MCF 10A (cell line): ENCODE results near the gene KIF6. TPM values are rescaled to one million over a fixed set of nuclear protein-coding genes. Genes with fewer than 3 reads are reported as not detected.

Experiments used
- BruUV-seq: library from RNA; stranded (reverse); fragments of 400-500 nt; replicated peaks from 2 replicates; lab custom pipeline; 2021; lab: Mats Ljungman, UMichigan
- CTCF ChIA-PET: fragments of 300-600 bp; sonication (Branson Sonifier 250); formaldehyde crosslinking; extraction: SDS; loops from one replicate; lab custom pipeline; 2021; ENCODE audit warnings: antibody characterized with exemption, inconsistent platforms; lab: Yijun Ruan, JAX
- POLR2A ChIA-PET: fragments of 300-600, 350-650 bp; sonication (Branson Sonifier 250); formaldehyde crosslinking; extraction: SDS; loops from one replicate; lab custom pipeline; 2020; ENCODE audit warnings: antibody characterized with exemption, inconsistent platforms; lab: Yijun Ruan, JAX
- DNase-seq: peaks from one replicate; pipeline ENCODE4 v3.0.0-alpha.2; 2018; ENCODE audit not compliant: unreplicated experiment
- H3K27ac Mint-ChIP-seq: one replicate; pipeline ENCODE4 v1.8.0; 2022; ENCODE audit warnings: mild to moderate bottlenecking, low read depth, mixed read lengths; ENCODE audit not compliant: unreplicated experiment
- H3K27me3 Mint-ChIP-seq: one replicate; pipeline ENCODE4 v1.8.0; 2022; ENCODE audit warnings: mixed read lengths; ENCODE audit not compliant: insufficient read depth, unreplicated experiment
- H3K36me3 Mint-ChIP-seq: one replicate; pipeline ENCODE4 v1.8.0; 2022; ENCODE audit warnings: mild to moderate bottlenecking, moderate library complexity, mixed read lengths; ENCODE audit not compliant: insufficient read depth, unreplicated experiment
- H3K4me1 Mint-ChIP-seq: one replicate; pipeline ENCODE4 v1.8.0; 2022; ENCODE audit warnings: mixed read lengths; ENCODE audit not compliant: insufficient read depth, unreplicated experiment
- H3K4me3 Mint-ChIP-seq: one replicate; pipeline ENCODE4 v1.8.0; 2022; ENCODE audit warnings: mild to moderate bottlenecking, moderate library complexity, mixed read lengths; ENCODE audit not compliant: unreplicated experiment
- H3K9me3 Mint-ChIP-seq: one replicate; pipeline ENCODE4 v1.8.0; 2022; ENCODE audit warnings: mixed read lengths; ENCODE audit not compliant: unreplicated experiment
- intact Hi-C: fragments of 100-400 bp; cut with micrococcal nuclease; formaldehyde crosslinking; loops from 2 replicates; pipeline ENCODE4 v1.14.1; 2022
- total RNA-seq: library from RNA; stranded (reverse); gene quantifications from 2 replicates; pipeline ENCODE4 v1.2.3, GENCODE V29; 2022
- TF ChIP-seq, protein P1 (sequence below): fragments of 200-600 bp; IDR thresholded peaks from one replicate; pipeline ENCODE4 v1.8.0; 2022; ENCODE audit warnings: antibody characterized with exemption, mild to moderate bottlenecking; ENCODE audit not compliant: unreplicated experiment

Gene KIF6
- total RNA-seq, 1 experiment from 2014 or later, result 0.91 TPM

DNA sequence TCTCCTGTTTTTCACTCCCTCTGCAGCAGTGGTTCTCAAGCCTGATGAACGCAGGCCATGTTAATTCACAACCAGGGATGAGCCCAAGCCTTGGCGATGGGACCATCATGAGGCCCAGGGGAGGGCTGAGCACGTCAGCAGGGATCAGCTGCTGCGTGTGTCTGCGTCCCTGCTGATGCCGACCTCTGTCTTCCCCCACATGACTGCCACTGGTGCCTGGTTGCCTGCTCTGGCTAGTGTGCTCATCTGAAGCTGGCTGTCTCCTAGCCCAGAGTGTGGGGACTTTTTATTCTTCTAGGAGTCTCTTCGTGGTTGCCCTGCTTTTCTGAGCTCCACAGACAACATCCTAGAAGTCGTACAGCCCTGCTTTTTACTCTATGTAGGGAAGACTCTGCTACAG is 361.9 kb downstream of the KIF6 start:
- Mint-ChIP-seq H3K9me3 (no peaks in the 10 kb centered on the region), H3K27ac (no peak overlapping the region), H3K27me3 (no peaks in the 10 kb centered on the region), H3K4me3 (no peak overlapping the region), H3K36me3 (no peaks in the 10 kb centered on the region), H3K4me1 (peaks cover 14% of the 10 kb centered on the region)
- BruUV-seq, result no TSS peak
- no peak for DNase-seq
- intact Hi-C loops, result loop anchor here (5.0 kb wide), 1 partner anchor 1484 kb away; no protein-coding TSS in a partner anchor
- CTCF ChIA-PET, result interaction anchor here (0.6 to 6.4 kb wide), 15 partner anchors 13 to 1017 kb away, joined by 3 to 62 read pairs (median 4); no protein-coding TSS in a partner anchor
- TF ChIP-seq, protein P1, sequence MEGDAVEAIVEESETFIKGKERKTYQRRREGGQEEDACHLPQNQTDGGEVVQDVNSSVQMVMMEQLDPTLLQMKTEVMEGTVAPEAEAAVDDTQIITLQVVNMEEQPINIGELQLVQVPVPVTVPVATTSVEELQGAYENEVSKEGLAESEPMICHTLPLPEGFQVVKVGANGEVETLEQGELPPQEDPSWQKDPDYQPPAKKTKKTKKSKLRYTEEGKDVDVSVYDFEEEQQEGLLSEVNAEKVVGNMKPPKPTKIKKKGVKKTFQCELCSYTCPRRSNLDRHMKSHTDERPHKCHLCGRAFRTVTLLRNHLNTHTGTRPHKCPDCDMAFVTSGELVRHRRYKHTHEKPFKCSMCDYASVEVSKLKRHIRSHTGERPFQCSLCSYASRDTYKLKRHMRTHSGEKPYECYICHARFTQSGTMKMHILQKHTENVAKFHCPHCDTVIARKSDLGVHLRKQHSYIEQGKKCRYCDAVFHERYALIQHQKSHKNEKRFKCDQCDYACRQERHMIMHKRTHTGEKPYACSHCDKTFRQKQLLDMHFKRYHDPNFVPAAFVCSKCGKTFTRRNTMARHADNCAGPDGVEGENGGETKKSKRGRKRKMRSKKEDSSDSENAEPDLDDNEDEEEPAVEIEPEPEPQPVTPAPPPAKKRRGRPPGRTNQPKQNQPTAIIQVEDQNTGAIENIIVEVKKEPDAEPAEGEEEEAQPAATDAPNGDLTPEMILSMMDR, result no peak
- POLR2A ChIA-PET, result no interaction called here

DNA sequence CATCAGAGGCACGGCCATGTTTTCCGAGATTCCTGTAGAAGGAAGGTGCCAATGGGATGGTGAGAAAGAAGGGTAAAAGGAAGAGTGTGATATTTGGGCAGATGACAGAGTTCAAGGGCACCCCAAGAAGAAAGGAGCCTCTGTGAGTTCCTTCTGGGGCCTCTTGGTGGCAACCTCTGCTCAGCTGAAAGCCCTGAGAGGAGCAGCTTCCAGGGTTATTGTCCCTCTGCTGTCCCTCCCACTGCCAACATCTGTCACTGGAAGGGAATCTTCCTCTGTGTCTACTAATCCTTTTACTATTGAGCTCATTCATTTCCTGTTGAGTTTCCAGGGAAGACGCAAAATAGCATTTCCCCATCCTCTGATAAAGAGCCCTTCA is 362.7 kb downstream of the KIF6 start:
- BruUV-seq, result no TSS peak

DNA sequence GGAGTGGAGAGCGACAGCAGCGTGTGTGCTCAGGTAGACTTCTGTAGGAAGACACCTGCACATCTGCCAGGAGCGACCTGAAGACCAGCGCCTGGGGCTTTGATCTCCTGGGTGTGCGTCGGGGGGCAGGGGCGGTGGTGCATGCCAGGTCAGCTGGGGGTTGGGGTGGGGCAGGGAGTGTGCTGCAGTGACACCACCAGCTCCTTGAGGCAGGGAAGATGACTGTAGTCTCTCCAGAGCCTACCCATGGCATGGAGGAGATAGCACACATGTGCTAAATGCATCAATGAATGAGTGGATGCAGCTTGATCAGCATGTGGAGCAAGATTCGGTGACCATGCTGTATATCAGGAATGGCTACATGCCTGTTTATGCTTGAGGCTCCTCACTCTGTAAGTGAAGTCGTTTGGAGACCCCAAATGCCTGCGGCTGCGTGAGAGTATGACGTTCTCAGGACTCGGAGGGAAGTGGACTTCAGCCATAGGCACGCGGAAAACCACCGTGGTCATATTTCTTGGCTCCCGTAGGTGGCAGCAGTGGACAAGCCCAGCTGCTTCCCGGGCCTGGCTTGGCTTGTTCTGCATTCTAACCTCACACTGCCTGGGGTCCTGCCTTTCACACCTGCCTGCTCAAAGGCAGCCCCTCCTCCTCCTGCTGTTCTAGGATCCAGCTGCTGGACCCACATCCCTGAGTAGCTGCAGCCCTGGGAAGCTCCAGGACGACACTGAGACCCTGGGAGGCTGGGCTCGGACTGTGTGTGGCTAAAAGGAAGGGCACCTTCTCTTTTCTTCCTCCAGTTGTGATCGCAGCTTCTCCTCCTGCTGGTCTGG is 363.3 kb downstream of the KIF6 start:
- TF ChIP-seq, protein P1, result peak; percentile 78
- CTCF ChIA-PET, result interaction anchor here (0.6 to 6.4 kb wide), 28 partner anchors 9 to 1481 kb away, joined by 3 to 62 read pairs (median 4); no protein-coding TSS in a partner anchor
- peaks cover 14% of the 10 kb centered on the region for H3K4me1 Mint-ChIP-seq
- no peaks in the 10 kb centered on the region for H3K9me3 Mint-ChIP-seq
- H3K4me3 Mint-ChIP-seq, result no peak overlapping the region
- intact Hi-C loops, result loop anchor here (1.0 to 5.0 kb wide), 3 partner anchors 15 to 1485 kb away; no protein-coding TSS in a partner anchor
- no peak overlapping the region for H3K27ac Mint-ChIP-seq
- DNase-seq, result peak; percentile 70
- no peaks in the 10 kb centered on the region for H3K36me3 Mint-ChIP-seq
- no TSS peak for BruUV-seq
- POLR2A ChIA-PET, result no interaction called here
- no peaks in the 10 kb centered on the region for H3K27me3 Mint-ChIP-seq

More for the DNA sequence above, 362.7 kb downstream of the KIF6 start:
- Mint-ChIP-seq H3K4me3 (no peak overlapping the region), H3K27ac (no peak overlapping the region), H3K9me3 (no peaks in the 10 kb centered on the region), H3K4me1 (peaks cover 14% of the 10 kb centered on the region), H3K27me3 (no peaks in the 10 kb centered on the region), H3K36me3 (no peaks in the 10 kb centered on the region)
- ChIA-PET CTCF (interaction anchor here (0.6 to 6.4 kb wide), 27 partner anchors 8 to 1018 kb away, joined by 3 to 62 read pairs (median 4); no protein-coding TSS in a partner anchor), POLR2A (no interaction called here)
- DNase-seq, result peak; percentile 19
- TF ChIP-seq, protein P1, result no peak
- intact Hi-C loops, result loop anchor here (1.0 to 5.0 kb wide), 3 partner anchors 15 to 1485 kb away; no protein-coding TSS in a partner anchor

DNA sequence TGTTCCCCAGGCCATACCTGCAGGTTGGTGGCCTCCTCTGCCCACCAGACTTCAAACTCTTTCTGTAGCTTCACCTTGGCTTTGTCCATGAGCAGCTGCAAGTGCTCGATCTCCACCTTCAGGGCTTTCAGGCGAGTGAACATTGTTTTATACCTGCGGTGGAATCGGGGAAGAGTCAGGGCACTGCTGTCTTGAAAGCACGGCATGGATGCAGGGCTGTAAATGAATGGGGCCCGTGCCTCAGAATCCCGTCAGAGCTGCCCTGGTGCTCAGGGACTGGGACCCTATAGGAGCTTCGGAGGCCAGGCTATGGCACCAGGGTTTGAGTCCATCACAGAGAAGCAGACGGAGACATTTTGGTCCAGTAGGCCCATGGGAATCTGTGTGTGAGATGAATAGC is 364.8 kb downstream of the KIF6 start:
- Mint-ChIP-seq H3K36me3 (no peaks in the 10 kb centered on the region), H3K9me3 (no peaks in the 10 kb centered on the region), H3K4me3 (no peak overlapping the region), H3K27ac (no peak overlapping the region), H3K27me3 (no peaks in the 10 kb centered on the region), H3K4me1 (peaks cover 12% of the 10 kb centered on the region)
- intact Hi-C loops, result loop anchor here (5.0 kb wide), 1 partner anchor 1487 kb away; no protein-coding TSS in a partner anchor
- no peak for DNase-seq
- TF ChIP-seq, protein P1, result no peak
- CTCF ChIA-PET, result interaction anchor here (0.7 to 6.4 kb wide), 5 partner anchors 9 to 529 kb away, joined by 3 to 58 read pairs (median 3); no protein-coding TSS in a partner anchor
- POLR2A ChIA-PET, result no interaction called here
- BruUV-seq, result no TSS peak
